GM19023 (cell line): ENCODE measurements around the gene RAB31.

Source experiments
- ATAC-seq: cut with Tn5 transposase; IDR thresholded peaks from one replicate; pipeline ENCODE4 v1.9.1; 2021; ENCODE audit warnings: mild to moderate bottlenecking, moderate library complexity; ENCODE audit not compliant: unreplicated experiment

Gene RAB31

DNA sequence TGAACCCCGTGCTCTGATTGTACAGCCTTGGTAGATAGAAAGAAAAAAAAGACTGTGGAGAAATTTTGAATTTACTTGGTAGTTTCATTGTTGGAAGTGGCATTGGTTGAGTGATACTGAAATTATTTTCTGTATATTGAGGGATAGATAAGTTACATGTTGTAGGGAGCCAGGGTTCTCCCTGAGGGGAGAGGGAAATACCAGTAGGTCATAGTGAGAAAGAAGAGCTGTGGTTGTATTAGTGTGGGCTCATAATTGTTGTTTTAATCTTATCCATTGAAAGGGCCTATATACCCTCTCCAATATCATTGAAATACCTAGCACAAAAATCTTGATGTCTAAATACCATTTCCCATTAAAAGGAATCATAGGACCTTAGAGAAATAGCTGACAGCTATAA lies 16.9 kb upstream of the RAB31 start:
- peak; percentile 54 for ATAC-seq

DNA sequence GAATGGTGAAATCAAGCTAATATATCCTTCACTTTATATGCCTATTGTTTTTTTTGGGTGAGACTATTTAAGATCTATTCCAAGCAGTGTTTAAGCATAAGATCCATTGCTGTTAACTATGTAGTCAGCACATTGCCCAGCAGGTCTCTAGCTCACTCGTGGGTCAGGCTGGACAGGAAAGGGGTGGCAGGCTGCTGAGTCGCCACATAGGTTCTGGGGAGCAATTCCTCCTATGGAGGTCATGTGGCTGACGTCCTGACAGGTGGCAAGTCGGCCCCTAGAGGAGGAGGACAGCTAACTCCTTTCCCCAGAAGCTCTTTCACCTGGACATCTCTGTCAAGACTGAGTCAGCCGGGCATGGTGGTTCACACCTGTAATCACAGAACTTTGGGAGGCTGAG lies 13.9 kb upstream of the RAB31 start:
- no peak for ATAC-seq

DNA sequence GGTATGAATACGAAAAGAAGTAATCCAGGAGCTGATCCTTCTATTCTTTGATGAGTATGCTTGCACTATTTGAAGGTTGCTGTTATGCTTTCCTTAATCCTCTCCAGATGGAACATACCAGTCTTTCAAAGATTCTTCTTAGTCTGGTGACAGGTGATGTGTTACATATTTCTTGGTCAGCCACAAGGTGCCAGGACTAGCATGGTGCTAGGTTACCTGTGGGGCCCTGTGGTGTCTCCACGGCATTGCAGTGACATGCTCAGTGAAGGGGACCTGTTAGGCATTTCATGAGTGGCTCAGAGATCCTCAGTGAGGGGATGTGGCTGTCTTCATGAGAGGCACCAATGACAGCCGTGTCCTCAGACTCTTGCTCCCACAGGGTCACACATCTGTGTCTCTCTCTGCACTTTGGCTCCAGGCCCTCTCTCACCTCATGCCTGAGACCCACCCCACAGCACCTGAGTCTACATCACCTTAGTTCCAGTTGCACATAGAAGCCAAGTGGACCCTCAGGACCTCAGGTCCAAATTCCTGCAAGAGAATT lies 13.1 kb upstream of the RAB31 start:
- no peak for ATAC-seq

DNA sequence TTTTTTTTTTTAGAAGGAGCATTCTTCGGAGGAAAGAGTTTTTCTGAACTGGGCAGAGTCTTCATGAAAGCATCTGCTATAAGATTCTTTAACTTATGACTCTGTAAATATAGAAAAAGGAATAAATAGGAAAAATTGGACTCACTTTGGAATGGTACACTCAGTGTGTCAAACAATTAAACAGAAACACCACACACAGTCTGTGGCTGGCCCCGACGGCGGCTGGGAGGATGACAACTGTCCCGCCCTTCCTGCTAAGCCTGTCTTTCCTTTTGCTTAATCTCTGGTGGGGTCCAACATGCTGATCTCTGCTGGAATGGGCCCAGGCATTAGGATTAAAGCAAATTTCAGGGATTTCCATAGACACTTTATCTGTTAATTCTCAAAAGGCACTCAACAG lies 12.5 kb upstream of the RAB31 start:
- ATAC-seq, result no peak

DNA sequence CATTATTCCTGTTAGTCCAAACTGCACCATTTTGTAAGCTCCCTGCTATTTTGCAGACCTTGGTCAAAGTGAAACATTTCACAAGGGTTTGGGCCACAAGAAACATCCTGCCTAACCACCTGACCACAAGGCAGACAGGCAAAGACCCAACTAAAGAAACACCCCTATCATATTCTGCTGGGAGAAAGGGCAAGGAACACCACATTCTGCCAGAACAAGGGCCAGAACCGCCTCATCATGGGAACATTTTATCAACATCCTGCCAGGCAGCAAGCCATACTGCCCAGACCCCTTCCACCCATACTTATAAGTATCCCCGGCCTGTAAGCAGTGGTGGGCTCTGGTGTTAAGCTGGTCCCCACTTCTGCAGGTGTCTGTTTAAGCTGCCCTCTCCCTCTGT lies 12.0 kb upstream of the RAB31 start:
- no peak for ATAC-seq

DNA sequence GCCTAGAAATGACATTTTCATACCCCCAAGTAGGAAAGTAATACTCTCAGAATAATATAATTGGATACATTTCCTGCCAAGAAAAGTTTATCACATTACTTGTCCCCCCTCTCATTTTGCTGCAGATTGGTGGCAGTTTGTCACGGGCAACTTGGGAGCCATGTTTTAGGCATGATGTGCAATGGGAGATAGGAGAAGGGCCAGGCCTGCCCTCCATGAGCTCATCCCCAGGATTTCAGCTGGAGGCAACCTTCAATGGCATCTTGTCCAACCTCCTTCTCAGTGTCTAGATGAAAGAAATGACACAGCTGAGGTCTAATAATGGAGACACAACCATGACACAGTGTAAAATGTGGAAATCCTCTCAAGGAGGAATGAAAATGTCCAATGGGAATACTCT lies 11.4 kb upstream of the RAB31 start:
- ATAC-seq, result no peak

DNA sequence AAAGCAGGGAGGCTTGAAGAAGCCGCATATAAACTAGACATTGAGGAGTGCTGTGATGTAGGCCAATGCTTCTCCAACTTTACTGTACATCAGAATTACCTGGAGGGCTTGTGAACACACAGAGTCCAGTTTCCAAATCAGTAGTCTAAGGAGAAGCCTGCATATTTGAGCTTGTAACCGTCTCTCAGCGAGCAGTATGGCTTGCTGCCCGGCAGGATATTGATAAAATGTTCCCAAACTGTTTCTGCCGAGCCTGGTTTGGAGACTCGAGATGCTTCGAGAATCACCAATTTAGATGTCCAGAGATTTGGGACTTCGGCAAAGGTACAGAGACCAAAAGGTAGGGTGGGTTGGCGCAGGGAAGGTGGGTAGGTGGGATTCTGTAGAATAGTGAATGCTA lies 11.0 kb upstream of the RAB31 start:
- ATAC-seq, result no peak

DNA sequence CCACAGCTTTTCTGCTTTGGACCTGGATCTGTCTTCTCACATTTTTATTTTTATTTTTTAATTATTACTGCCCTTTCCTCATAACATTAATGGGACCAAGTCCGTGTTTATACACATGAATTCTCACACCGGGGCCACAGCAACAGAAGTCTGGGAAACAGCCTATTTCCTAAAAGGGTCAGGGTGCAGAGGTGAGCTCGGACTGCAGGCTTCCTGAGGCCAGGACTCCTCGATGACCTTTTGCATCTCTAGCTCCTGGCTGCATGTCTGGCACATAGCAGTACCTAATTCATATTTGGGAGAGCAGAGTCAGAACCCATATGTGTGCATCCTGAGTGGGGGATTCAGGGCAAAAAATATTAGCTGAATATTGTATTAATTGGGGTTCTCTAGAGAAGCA lies 9.6 kb upstream of the RAB31 start:
- ATAC-seq, result no peak

DNA sequence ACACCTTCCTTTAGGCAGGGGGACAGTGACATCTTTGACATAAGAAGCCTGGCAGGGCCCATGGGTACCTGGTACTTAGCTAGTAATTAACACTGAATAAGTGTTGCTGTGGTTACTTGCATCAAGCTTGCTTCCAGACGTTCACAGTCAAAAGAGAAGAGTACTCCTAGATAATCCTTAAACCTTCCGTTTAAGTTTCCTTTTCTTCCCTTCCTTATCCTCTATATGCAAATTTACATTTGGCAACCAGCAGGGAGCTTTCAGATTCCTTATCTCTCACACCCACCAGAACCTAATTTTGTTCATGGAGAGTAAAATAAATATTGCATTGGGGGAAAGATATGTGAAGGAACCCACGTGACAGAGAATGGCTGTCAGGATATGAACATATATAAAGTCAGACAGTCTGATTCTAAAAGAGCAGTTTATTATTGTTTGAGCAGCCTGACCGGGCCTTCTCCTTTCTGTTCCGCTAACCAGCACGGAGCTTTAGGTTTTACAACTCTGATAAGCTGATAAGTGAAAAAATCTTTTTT lies 7.8 kb upstream of the RAB31 start:
- no peak for ATAC-seq

DNA sequence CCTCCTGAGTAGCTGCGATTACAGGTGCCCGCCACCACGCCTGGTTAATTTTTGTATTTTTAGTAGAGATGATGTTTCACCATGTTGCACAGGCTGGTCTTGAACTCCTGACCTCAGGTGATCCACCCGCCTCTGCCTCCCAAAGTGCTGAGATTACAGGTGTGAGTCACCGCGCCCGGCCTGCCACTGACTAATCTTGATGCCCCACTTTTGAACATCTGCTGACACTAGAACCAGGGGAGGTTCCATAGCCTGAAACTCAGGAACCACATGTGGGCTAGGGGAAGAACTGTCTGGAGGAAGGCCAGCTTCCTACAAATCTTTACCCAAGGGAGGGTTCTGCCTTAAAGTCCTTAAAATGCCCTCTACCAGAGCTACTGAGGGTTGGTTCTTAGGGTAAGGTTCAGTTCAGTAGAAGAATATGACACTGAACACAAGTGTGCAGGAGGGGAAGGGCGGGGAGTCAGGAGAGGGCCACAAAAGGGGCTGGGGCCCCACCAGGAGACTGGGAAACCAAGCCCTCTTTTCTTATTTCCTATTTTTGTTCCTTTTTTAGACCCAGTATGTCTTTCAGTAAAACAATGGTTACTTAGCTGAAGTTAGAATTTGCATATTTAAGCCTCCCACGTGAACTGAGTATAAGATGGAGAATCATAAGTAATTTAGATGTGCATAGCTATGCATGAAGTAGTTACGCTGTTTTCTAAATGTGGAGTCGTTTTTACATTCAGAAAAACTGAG lies 6.3 kb upstream of the RAB31 start:
- no peak for ATAC-seq

DNA sequence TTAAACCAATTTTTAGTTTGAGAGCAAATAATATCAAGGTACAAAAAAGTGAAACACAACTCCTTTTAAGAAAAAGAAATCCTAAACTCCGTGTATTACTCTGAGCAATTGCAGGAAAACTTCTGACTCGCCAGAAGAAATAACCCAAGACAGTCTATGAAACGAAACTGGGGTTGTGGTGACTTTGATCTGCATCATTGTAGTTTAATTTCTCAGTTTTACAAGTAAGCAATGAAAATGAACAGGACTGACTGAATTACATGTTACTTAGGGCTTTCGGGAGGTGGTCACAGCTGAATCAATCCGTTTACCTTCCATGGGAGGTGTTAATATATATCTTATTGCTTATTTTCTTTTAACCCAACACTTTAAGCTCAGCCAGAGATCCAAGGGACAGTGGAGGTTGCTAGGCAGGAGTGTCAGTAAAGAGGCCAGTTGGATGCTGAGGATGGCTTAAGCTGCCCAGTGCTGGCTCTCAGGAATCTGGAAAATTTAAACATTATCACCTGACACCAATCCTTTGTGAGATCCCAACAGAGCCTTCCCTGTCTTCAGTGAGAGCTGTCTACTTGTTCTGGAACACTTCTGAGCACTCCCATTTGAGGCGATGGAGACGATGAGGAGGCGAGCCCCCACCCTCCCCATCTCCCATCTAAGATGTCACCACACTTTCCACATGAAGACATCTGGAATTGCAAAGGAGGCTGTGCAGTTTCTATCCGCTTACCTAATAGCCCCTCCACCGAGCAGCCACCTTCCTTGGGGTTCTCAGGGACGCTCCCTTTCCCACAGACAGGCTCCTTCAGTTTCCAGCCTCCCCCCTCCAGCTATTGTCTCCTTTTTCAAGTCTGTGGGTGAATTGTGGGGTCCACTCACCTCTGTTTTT lies 3.6 kb upstream of the RAB31 start:
- no peak for ATAC-seq

DNA sequence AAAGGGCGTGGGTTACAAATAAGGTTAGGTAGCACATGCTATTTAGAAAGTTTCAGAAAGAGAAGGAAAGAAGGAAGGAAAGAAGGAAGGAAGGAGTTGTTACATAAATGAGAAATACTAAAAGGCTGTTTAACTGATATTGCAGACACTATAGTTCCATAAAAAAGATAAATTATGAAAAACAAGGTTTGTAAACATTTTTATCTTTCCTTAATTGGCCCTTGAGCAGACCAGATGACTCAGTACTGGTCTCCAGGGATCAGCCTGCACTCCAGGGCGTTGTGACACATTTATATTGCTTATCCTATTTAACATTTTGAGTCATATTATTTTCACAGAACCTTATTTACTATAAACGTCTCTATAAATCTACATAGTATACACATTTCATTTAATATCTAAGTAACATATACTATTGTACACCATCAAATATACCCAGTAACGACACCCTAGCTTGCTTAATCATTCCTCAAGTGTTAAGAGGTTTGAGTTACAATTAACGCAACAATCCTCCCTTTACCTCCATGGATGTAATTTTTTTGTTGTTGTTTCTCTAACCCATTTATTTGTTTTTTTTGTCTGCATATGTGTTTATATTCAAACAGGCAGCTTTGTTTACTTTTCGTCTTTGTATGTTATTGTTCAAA lies 2.8 kb upstream of the RAB31 start:
- ATAC-seq, result no peak

DNA sequence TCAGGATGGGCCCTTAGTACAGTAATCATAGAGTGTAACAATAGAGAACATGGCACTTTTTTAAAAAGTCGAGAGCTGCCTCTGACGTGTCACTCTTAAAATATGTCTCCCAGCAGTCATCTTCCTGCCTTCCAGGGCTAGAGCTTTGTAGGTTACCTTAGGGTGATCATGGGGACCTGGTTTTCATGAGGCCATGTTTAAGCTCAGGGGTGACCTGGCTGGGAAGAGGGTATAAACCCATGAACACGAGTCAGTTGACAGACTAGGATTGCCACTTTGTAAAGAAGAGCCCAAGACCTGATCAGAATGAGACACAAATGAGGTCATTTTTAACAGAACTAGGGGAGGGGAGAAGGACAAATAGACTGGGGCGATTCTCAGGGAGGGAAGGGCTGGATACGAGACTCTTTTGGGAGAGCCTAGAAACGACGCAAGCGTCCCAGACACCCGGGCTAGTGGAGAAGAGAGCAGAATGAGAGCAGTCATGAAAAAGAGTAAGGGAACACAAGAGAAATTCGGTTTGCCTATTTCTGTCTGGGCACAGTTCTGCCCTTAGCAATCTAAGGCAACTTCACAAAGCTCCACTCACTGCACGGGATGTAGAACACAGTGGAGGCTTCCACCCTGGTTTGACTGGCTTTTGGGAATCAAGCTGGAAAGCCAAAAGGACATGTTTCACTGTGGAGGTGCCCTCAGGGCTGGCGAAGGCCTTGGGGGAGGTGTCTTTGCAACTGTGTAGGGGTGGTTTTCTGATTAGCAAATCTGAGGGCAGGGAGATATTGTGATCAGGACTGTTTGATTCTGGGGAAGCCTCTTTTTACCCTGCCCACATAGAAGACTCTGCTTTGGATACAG lies 1.8 kb upstream of the RAB31 start:
- no peak for ATAC-seq

DNA sequence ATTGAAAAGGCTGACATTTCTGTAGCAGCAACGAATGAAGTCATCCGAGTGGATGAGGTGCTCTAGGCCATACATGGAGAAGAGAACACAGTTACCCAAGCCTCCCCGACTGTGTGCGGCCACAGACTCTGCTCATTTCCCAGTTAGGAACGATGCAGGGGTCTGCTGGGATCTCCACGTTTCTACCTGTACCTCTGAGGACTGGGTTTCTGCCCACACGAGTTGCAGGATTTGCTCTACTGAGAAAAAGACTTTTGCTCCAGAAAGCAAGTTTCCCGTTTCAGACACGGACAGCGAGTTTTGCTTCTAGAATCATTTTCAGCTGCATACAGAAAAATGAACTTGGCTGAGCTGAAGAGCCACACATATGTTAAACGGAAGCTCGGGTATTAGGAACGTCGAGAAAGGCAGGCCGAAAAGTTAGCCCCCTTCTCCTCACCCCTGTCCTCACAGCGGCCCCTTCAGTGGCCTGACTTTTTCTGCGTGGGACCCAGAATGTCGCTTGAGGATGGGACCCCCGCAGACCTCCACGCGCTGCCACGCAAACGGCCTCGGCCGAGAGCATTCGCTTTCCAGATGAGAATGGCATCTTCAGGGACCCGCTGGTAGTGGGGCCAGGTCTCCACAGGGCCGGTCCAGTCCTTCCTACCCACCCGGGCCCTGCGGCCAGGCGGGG lies 582 bp upstream of the RAB31 start:
- ATAC-seq, result no peak

DNA sequence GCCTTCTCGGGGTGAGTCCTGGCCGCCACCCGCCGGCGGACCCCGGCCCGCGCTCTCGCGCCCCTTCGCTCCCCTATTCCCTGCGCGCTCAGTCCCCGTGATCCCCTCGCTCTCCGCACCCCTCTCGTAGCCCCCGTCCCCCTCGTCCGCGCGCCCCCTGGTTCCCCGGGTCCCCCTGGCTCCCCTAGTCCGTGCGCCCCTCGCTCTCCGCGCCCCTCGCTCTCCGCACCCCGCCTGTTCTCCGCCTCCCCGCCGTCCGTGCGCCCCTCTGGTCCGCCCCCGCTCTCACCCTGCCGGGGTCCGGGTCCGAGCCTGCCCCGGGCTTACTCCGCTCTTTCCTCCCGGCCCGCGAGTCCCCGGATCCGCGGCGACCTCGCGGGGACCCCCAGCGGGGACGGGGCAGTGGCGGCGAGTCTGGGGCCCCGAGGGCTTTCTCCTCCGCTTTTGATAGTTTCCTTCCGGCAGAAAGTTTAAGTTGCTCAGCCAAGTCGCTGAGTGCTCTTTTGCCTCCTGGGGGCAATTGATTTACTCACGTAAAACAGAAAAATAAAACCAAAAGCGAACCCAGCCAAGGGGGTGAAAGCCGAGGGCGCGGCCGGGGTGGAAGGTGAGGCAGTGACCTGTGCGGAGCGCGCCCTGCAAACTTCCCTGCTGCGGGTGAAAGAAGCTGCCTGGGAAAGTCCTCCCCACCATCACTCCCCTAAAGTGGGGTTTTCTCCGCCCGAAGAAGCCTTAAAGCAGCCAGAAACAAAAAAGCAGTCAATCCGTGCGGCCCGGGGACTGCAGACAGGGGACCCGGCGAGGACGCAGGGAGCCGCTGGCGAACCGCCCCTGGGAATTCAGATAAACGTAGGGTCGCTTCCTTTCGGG lies 568 bp downstream of the RAB31 start:
- ATAC-seq, result no peak

DNA sequence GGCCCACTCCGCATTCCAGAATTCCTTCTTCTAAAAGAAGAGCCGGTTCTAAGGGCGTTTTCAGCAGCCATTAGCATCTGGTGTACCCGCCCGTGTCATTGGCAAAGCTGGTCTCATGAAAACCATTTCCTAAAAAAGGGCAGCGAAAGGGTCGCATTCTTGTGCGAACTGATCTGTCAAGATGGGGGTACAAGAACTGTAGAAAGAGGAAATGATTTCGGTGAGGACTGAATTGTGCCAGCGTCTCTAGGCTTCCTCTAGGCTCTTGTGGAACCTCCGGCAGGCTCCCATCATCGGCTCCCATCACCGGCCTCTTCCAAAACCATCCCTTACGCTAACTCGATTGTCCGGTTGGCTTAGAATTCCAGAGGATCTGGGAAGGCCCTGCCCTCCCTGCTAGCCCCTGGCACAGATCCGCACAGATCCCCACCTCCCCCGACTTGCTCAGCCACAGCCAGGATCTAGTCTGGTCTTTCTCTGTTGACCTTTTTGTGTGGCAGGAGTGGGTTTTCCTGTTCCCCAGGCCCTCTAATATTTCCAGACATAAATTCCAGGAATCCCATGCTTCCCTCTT lies 1.3 kb downstream of the RAB31 start:
- no peak for ATAC-seq

DNA sequence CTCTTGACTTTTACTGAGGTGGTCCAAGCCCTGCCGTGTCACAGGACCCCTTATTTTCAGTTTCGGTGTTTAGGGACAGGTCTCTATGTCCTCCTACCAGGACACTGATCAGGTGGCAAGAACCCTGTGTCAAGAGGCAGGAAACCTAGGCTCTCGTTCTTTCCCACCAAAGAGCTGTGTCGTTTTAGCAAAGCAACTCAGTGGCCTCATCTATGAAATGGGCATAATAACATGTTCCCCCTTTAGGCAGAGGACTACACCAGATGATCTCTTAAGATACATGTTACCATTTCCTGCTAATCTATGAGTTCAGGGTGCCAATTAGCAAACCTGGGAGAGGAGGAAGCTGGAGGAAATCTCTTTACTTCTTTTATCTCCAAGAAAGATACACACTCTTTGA lies 1.9 kb downstream of the RAB31 start:
- ATAC-seq, result no peak

DNA sequence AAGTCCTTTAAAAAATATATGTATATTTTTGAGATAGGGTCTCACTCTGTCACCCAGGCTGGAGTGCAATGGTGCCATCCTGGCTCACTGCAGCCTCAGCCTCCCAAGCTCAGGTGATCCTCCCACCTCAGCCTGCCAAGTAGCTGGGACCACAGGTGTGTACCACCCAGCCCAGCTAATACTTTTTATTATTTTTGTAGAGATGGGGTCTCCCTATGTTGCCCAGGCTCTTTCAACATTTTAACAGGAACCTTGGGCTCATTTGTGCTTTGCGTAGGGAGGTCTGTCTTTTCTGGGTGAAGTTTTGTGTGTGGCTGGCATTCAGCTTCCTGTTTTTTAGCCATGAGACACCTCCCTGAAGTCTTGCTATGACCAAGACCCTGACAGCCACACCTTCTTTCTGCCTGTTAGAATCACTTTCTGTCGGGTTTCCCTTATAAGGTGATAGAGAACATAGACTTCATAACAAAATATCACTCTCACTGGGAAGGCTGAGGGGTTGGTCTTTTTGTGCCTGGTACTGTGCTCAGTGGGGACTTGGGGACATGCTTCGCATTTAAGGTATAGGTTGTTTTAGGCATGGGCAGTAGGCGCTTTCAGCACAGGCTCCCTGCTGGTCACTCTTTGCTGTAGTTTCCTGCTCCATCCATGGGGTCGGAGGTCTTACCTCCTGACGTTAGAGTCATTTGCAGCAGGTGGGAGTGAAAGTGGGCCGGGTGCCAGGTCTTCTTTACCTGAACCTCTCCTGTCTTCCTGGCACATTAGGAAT lies 3.4 kb downstream of the RAB31 start:
- peak; percentile 54 for ATAC-seq
